HepG2 (cell line): Measurements from ENCODE around the gene EMC8. TPM values are rescaled to one million over a fixed set of nuclear protein-coding genes. Genes with fewer than 3 reads are reported as not detected.

ENCODE experiments used
- ATAC-seq: fragments of 200-7000 bp; cut with Tn5 transposase; 3 replicates; pipeline ENCODE4 v1.9.1; 2020; ENCODE audit warnings: mild to moderate bottlenecking, moderate library complexity
- BruUV-seq: library from RNA; stranded (reverse); fragments of 400-500 nt; replicated peaks from 2 replicates; lab custom pipeline; 2021; lab: Mats Ljungman, UMichigan
- CTCF ChIA-PET: fragments of 300-600 bp; formaldehyde crosslinking; extraction: SDS; loops from one replicate; lab custom pipeline; 2021; ENCODE audit warnings: low total read pairs, inconsistent platforms, low intra/inter-chr PET ratio; lab: Yijun Ruan, JAX
- POLR2A ChIA-PET: fragments of 350-600 bp; sonication (Branson Sonifier 250); formaldehyde crosslinking; loops from one replicate; lab custom pipeline; 2020; ENCODE audit warnings: antibody characterized with exemption, inconsistent platforms; lab: Yijun Ruan, JAX
- DNase-seq: peaks from one replicate; pipeline ENCODE4 v3.0.0-alpha.2; 2015; ENCODE audit warnings: low spot score
- FAIRE-seq: peaks from 3 replicates; lab custom pipeline; 2011; peaks lifted over from hg19 to GRCh38; lab: Jason Lieb, UNC
- H2AFZ ChIP-seq: one replicate; pipeline ENCODE4 v1.6.1; 2011; ENCODE audit warnings: low read length, inconsistent platforms
- H3K27ac ChIP-seq: fragments of 300-600 bp; 3 replicates; pipeline ENCODE4 v1.8.0; 2011; ENCODE audit warnings: mixed run types, mild to moderate bottlenecking, mixed read lengths, low read length, inconsistent platforms; ENCODE audit not compliant: insufficient read depth; ENCODE audit errors: extremely low read length
- H3K27me3 ChIP-seq, 2 experiments: fragments of 200-600 bp in 1 of 2; 2 replicates in 1 of 2; 3 replicates in 1 of 2; pipeline versions ENCODE4 v1.6.0 to v1.8.0; 2011; ENCODE audit warnings: low read length in 2 of 2, mild to moderate bottlenecking in 2 of 2, moderate library complexity in 2 of 2, inconsistent platforms in 1 of 2; ENCODE audit not compliant: insufficient read depth in 2 of 2, control insufficient read depth in 1 of 2
- H3K36me3 ChIP-seq, 2 experiments: fragments of 200-600 bp in 1 of 2; replicated peaks in 1 of 2; 2 replicates in 1 of 2; 3 replicates in 1 of 2; pipeline versions ENCODE4 v1.5.1 to v1.8.0; 2011; ENCODE audit warnings: low read length in 2 of 2, inconsistent platforms in 1 of 2; ENCODE audit not compliant: insufficient read depth in 2 of 2, control insufficient read depth in 1 of 2
- H3K4me1 ChIP-seq: 2 replicates; pipeline ENCODE4 v1.5.1; 2012; ENCODE audit warnings: low read length, inconsistent platforms; ENCODE audit not compliant: insufficient read depth
- H3K4me2 ChIP-seq: 2 replicates; pipeline ENCODE4 v1.6.0; 2011; ENCODE audit warnings: low read depth, low read length, inconsistent platforms
- H3K4me3 ChIP-seq, 3 experiments: fragments of 200-600 bp in 1 of 3; sonication (generic), shearing (Covaris generic) in 1 of 3; replicated peaks in 1 of 3; 2 replicates each; pipeline ENCODE4 v1.5.1; 2011 to 2016; ENCODE audit warnings: low read length in 3 of 3, inconsistent platforms in 2 of 3, low read depth in 2 of 3, mild to moderate bottlenecking in 2 of 3, control low read depth in 1 of 3, mixed read lengths in 1 of 3; ENCODE audit not compliant: insufficient read depth in 1 of 3
- H3K79me2 ChIP-seq: one replicate; pipeline ENCODE4 v1.6.1; 2011; ENCODE audit warnings: low read length, inconsistent platforms; ENCODE audit not compliant: insufficient read depth
- H3K9ac ChIP-seq: 2 replicates; pipeline ENCODE4 v1.6.0; 2011; ENCODE audit warnings: mild to moderate bottlenecking, low read depth, low read length, inconsistent platforms; ENCODE audit not compliant: insufficient read depth
- H3K9me3 ChIP-seq: 2 replicates; pipeline ENCODE4 v1.5.1; 2012; ENCODE audit warnings: mild to moderate bottlenecking, low read length
- H4K20me1 ChIP-seq: 2 replicates; pipeline ENCODE4 v1.6.0; 2011; ENCODE audit warnings: inconsistent platforms, mild to moderate bottlenecking, low read length, moderate library complexity; ENCODE audit not compliant: insufficient read depth
- ELF4 ChIP-seq: sonication (generic); formaldehyde crosslinking; IDR thresholded peaks from 2 replicates; pipeline ENCODE4 v1.5.0; 2020; ENCODE audit warnings: missing genetic modification reagents, mild to moderate bottlenecking, moderate library complexity, borderline replicate concordance
- GATAD1 ChIP-seq: IDR thresholded peaks from 2 replicates; pipeline ENCODE4 v1.6.1; 2016; ENCODE audit warnings: missing genetic modification reagents, missing compliant biosample characterization
- GZF1 ChIP-seq: sonication (generic); formaldehyde crosslinking; IDR thresholded peaks from 2 replicates; pipeline ENCODE4 v1.5.1; 2020; ENCODE audit warnings: mild to moderate bottlenecking, missing genetic modification reagents
- JARID2 ChIP-seq: sonication (generic); formaldehyde crosslinking; IDR thresholded peaks from 2 replicates; pipeline ENCODE4 v1.8.1; 2023; ENCODE audit warnings: missing genetic modification reagents, inconsistent platforms; ENCODE audit not compliant: insufficient replicate concordance
- NCOA1 ChIP-seq: sonication (generic); formaldehyde crosslinking; IDR thresholded peaks from 2 replicates; pipeline ENCODE4 v1.9.0; 2021; ENCODE audit warnings: missing genetic modification reagents
- RXRB ChIP-seq: IDR thresholded peaks from 2 replicates; pipeline ENCODE4 v1.6.1; 2016; ENCODE audit warnings: borderline replicate concordance, missing genetic modification reagents, missing compliant biosample characterization
- SKI ChIP-seq: fragments of 450-650 bp; IDR thresholded peaks from one replicate; pipeline ENCODE4 v1.6.1; 2018; ENCODE audit warnings: mild to moderate bottlenecking; ENCODE audit not compliant: partially characterized antibody
- SMAD9 ChIP-seq: sonication (generic); formaldehyde crosslinking; IDR thresholded peaks from 2 replicates; pipeline ENCODE4 v1.5.1; 2020; ENCODE audit warnings: mild to moderate bottlenecking, missing genetic modification reagents
- SOX13 ChIP-seq, 3 experiments: fragments of 450-650 bp in 1 of 3; sonication (generic) in 1 of 3; formaldehyde crosslinking in 1 of 3; IDR thresholded peaks in 2 of 3; conservative IDR thresholded peaks in 1 of 3; 2 replicates each; pipeline versions ENCODE4 v1.5.0 to v1.6.1; 2016 to 2020; ENCODE audit warnings: antibody characterized with exemption in 1 of 3, mild to moderate bottlenecking in 1 of 3, missing compliant biosample characterization in 1 of 3, missing genetic modification reagents in 1 of 3, moderate library complexity in 1 of 3
- U2AF1 ChIP-seq: fragments of 200-400 bp; formaldehyde crosslinking; optimal IDR thresholded peaks from 2 replicates; pipeline ENCODE3; 2017; ENCODE audit warnings: mild to moderate bottlenecking, low read depth, low read length
- ZFAT ChIP-seq: sonication (generic); formaldehyde crosslinking; conservative IDR thresholded peaks from 2 replicates; pipeline ENCODE4 v1.8.1; 2023; ENCODE audit warnings: missing genetic modification reagents, inconsistent platforms
- ZNF205 ChIP-seq: IDR thresholded peaks from 2 replicates; pipeline ENCODE4 v1.6.1; 2018; ENCODE audit warnings: missing biosample characterization, missing genetic modification reagents
- ZNF441 ChIP-seq: sonication (generic); formaldehyde crosslinking; IDR thresholded peaks from 2 replicates; pipeline ENCODE4 v1.7.0; 2021; ENCODE audit warnings: missing genetic modification reagents, borderline replicate concordance
- ZSCAN25 ChIP-seq: sonication (generic); formaldehyde crosslinking; IDR thresholded peaks from 2 replicates; pipeline ENCODE4 v1.8.0; 2022; ENCODE audit warnings: mild to moderate bottlenecking, missing genetic modification reagents
- WGBS: methylation state at CpG from one replicate; pipeline ENCODE4 v1.1.6; 2017; ENCODE audit warnings: low lambda C conversion rate; 5-methylcytosine and 5-hydroxymethylcytosine counted together
- in situ Hi-C: cut with HindIII; loops from 2 replicates; pipeline ENCODE4 v1.10.0; 2017; ENCODE audit warnings: low pct_unique_long_range_greater_than_20kb; ENCODE audit not compliant: extremely low pct_ligation_motif_present
- intact Hi-C: fragments of 100-400 bp; cut with micrococcal nuclease; formaldehyde crosslinking; loops from one replicate; pipeline ENCODE4 v1.10.0; 2022; ENCODE audit not compliant: unreplicated experiment
- polyA plus RNA-seq, 8 experiments: library from polyadenylated mRNA; depleted of rRNA in 3 of 8; stranded (reverse) in 7 of 8; unstranded in 1 of 8; fragments of >200 nt; fragmentation: Illumina TruSeq in 4 of 8; extraction: Trizol in 4 of 8; gene quantifications; 2 replicates each; pipeline versions ENCODE4 v1.2.1 to v1.2.3, GENCODE V29; 2011 to 2016; ENCODE audit warnings: low read depth in 4 of 8, missing spikeins in 1 of 8, mixed read lengths in 1 of 8; ENCODE audit not compliant: insufficient read depth in 1 of 8
- total RNA-seq, 5 experiments: library from RNA; depleted of rRNA; stranded (reverse); fragments of >200 nt; fragmentation: Illumina TruSeq; extraction: Trizol; gene quantifications; 2 replicates each; pipeline ENCODE4 v1.2.3, GENCODE V29; 2016; ENCODE audit warnings: low read depth in 1 of 5
- TF ChIP-seq, protein P1 (sequence below): sonication (generic); formaldehyde crosslinking; IDR thresholded peaks from 2 replicates; pipeline ENCODE4 v1.8.0; 2022; ENCODE audit warnings: low read depth, missing genetic modification reagents
- TF ChIP-seq, protein P2 (sequence below): IDR thresholded peaks from 2 replicates; pipeline ENCODE4 v1.6.1; 2016; ENCODE audit warnings: missing genetic modification reagents, missing compliant biosample characterization

EMC8 gene
- total and polyA plus RNA-seq, 2 of the 13 experiments (the other 11 are each of a cell fraction or from before 2014, with no cell fraction given): 55.0 to 76.0 TPM

DNA sequence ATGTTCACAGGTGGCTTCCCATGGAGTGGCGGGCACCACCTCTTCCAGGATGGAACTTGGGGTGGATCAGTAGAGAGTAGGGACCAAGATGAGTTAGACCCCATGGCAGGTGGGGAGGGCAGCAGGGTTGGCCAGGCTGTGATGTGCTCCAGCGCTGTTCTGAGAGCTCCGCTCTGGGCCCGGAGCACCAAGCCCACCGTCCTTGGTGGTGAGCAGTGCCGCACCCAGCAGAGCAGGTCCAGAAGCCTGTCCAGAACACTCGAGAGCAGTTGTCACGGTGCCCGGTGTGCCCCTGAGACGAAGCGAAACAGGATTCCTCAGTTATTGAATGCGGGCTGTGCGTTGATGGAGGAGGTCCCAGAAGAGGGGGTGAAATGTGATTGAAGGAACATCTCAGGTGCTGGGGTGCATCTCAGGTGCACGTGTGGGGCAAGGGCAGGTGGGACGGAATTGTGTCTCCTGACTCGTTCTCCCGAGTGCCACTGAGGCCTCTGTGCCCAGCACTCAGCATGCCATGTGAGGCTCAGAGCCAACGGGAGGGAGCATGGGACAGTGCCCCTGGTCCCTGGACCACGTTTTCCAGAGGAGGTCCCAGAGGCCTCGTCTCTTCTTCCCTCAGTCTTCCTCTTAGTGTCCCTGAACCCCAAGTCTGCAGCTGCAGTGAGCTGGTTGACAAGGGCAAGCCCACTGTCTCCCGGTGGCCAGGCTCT is 39.7 kb upstream of the EMC8 start:
- FAIRE-seq: no peak
- Histone ChIP-seq H2AFZ (no peak overlapping the region), H3K27me3 (peaks cover 14 to 54% of the 10 kb centered on the region in 2 experiments; a peak in 4 of 5 replicates), H3K9me3 (no peaks in the 10 kb centered on the region), H4K20me1 (no peaks in the 10 kb centered on the region), H3K4me1 (no peaks in the 10 kb centered on the region), H3K79me2 (no peaks in the 10 kb centered on the region), H3K27ac (no peak overlapping the region), H3K4me2 (no peak overlapping the region), H3K36me3 (no peaks in the 10 kb centered on the region), H3K9ac (no peak overlapping the region), H3K4me3 (no peak overlapping the region)
- no peak for TF ChIP-seq NCOA1 (CRISPR knock-in tag)
- no peak for TF ChIP-seq SMAD9
- TF ChIP-seq GZF1 (CRISPR knock-in tag): no peak
- no peak for TF ChIP-seq ZSCAN25 (CRISPR knock-in tag)
- ChIA-PET POLR2A (no interaction called here), CTCF (no interaction called here)
- intact Hi-C loops (no loop called here), in situ Hi-C loops (no loop called here)
- no peak for DNase-seq
- ATAC-seq: no peak
- no TSS peak for BruUV-seq
- WGBS: 43% methylated on average over 10 of the region's 21 CpGs

DNA sequence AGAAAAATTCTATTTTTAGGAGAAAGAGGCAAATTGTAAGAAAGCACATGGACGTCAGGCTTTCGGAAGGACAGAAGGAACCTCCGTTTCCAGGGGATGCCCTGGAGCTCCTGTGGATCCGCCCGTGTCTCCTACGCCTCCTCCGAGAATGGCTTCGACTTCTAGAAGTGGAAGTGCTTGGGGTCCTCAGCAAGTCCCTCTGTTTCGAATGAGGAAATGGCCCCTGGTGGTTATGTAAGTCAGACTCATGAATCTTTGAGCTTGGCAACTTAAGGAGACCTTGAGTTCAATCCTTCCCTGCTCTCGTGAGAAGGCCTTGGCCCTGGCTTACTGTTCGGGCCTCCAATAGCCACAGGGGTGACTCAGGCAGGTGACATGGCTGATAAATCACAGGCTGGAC is 39.0 kb upstream of the EMC8 start:
- FAIRE-seq (no peak), DNase-seq (no peak), ATAC-seq (no peak)
- no peak overlapping the region for H3K4me3 ChIP-seq
- no peaks in the 10 kb centered on the region for H3K79me2 ChIP-seq
- no peaks in the 10 kb centered on the region for H3K9me3 ChIP-seq
- H4K20me1 ChIP-seq: no peaks in the 10 kb centered on the region
- POLR2A ChIA-PET: no interaction called here
- 55% methylated on average over 11 of the region's 11 CpGs for WGBS
- CTCF ChIA-PET: no interaction called here
- H3K27ac ChIP-seq: no peak overlapping the region
- BruUV-seq: no TSS peak
- no peak overlapping the region for H2AFZ ChIP-seq
- H3K4me1 ChIP-seq: no peaks in the 10 kb centered on the region
- in situ Hi-C loops (no loop called here), intact Hi-C loops (no loop called here)
- H3K27me3 ChIP-seq: peaks cover 14 to 54% of the 10 kb centered on the region in 2 experiments; a peak in 4 of 5 replicates
- no peak overlapping the region for H3K4me2 ChIP-seq
- no peaks in the 10 kb centered on the region for H3K36me3 ChIP-seq
- no peak overlapping the region for H3K9ac ChIP-seq
- TF ChIP-seq, protein P1, sequence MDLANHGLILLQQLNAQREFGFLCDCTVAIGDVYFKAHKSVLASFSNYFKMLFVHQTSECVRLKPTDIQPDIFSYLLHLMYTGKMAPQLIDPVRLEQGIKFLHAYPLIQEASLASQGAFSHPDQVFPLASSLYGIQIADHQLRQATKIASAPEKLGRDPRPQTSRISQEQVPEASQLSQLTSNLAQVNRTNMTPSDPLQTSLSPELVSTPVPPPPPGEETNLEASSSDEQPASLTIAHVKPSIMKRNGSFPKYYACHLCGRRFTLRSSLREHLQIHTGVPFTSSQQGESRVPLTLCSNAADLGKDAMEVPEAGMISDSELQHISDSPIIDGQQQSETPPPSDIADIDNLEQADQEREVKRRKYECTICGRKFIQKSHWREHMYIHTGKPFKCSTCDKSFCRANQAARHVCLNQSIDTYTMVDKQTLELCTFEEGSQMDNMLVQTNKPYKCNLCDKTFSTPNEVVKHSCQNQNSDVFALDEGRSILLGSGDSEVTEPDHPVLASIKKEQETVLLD (CRISPR knock-in tag): no peak
- TF ChIP-seq SKI: no peak
- TF ChIP-seq SOX13 (IDR thresholded peaks at IDR 0.05): no peak
- no peak for TF ChIP-seq SOX13 (CRISPR knock-in tag; conservative IDR thresholded peaks at IDR 0.05 in 1 of 2, IDR thresholded peaks at IDR 0.05 in 1 of 2)
- no peak for TF ChIP-seq ZFAT (CRISPR knock-in tag)
- no peak for TF ChIP-seq U2AF1
- TF ChIP-seq, protein P2, sequence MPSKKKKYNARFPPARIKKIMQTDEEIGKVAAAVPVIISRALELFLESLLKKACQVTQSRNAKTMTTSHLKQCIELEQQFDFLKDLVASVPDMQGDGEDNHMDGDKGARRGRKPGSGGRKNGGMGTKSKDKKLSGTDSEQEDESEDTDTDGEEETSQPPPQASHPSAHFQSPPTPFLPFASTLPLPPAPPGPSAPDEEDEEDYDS (CRISPR knock-in tag): no peak
- TF ChIP-seq ZNF205 (CRISPR knock-in tag): no peak
- TF ChIP-seq GATAD1 (CRISPR knock-in tag): no peak
- TF ChIP-seq ZNF441 (CRISPR knock-in tag): no peak
- no peak for TF ChIP-seq RXRB
- no peak for TF ChIP-seq JARID2
- TF ChIP-seq ELF4: no peak
